GM19193 (cell line): ENCODE measurements around the gene SUMF1.

Experiments used
- POLR2A ChIP-seq: IDR thresholded peaks from 4 replicates; pipeline ENCODE4 v1.6.1; 2011; ENCODE audit not compliant: insufficient read depth, insufficient read length; ENCODE audit errors: extremely low read depth

Gene SUMF1

GRCh38 chr3:4454142-4454541, 12.9 kb downstream of the SUMF1 start:
- no peak for TF ChIP-seq POLR2A

GRCh38 chr3:4449043-4449805, 17.8 kb downstream of the SUMF1 start:
- no peak for TF ChIP-seq POLR2A

GRCh38 chr3:4448187-4448586, 18.9 kb downstream of the SUMF1 start:
- TF ChIP-seq POLR2A = no peak

GRCh38 chr3:4447295-4447999, 19.6 kb downstream of the SUMF1 start:
- TF ChIP-seq POLR2A = no peak

- TF ChIP-seq POLR2A = no peak
These were observed 26.1 kb downstream of the SUMF1 start for GRCh38 chr3:4440951-4441350.

- no peak for TF ChIP-seq POLR2A
These were observed 28.8 kb downstream of the SUMF1 start for GRCh38 chr3:4438296-4438695.

GRCh38 chr3:4432259-4432658, 34.8 kb downstream of the SUMF1 start:
- TF ChIP-seq POLR2A = no peak

- TF ChIP-seq POLR2A = no peak
These were observed 37.3 kb downstream of the SUMF1 start for GRCh38 chr3:4429648-4430350.

GRCh38 chr3:4426782-4427344, 40.2 kb downstream of the SUMF1 start:
- TF ChIP-seq POLR2A = no peak

GRCh38 chr3:4426261-4426781, 40.7 kb downstream of the SUMF1 start:
- TF ChIP-seq POLR2A = no peak

GRCh38 chr3:4425707-4426106, 41.4 kb downstream of the SUMF1 start:
- no peak for TF ChIP-seq POLR2A

GRCh38 chr3:4425055-4425454, 42.0 kb downstream of the SUMF1 start:
- TF ChIP-seq POLR2A = no peak

- no peak for TF ChIP-seq POLR2A
These were observed 45.9 kb downstream of the SUMF1 start for GRCh38 chr3:4421121-4421520.

GRCh38 chr3:4419920-4420319, 47.1 kb downstream of the SUMF1 start:
- no peak for TF ChIP-seq POLR2A

- no peak for TF ChIP-seq POLR2A
These were observed 47.7 kb downstream of the SUMF1 start for GRCh38 chr3:4419386-4419785.
